HUES6 (cell line): Measurements from ENCODE around the gene LINC01488.
A peak's percentile ranks its signal among the peaks of the same experiment; 100 is the strongest.

Experiments used
- H3K27ac ChIP-seq: 2 replicates; pipeline ENCODE4 v1.7.0; 2013; ENCODE audit warnings: low read depth, mild to moderate bottlenecking, low read length, inconsistent platforms
- H3K27me3 ChIP-seq: 2 replicates; pipeline ENCODE4 v1.6.1; 2013; ENCODE audit warnings: low read length; ENCODE audit not compliant: control insufficient read depth, insufficient read depth
- H3K36me3 ChIP-seq: 2 replicates; pipeline ENCODE4 v1.6.1; 2013; ENCODE audit warnings: low read length; ENCODE audit not compliant: control insufficient read depth, insufficient read depth
- H3K4me1 ChIP-seq: 2 replicates; pipeline ENCODE4 v1.6.1; 2013; ENCODE audit warnings: low read length; ENCODE audit not compliant: control insufficient read depth, insufficient read depth
- H3K4me3 ChIP-seq: 2 replicates; pipeline ENCODE4 v1.5.1; 2013; ENCODE audit warnings: low read depth, low read length
- H3K9ac ChIP-seq: one replicate; pipeline ENCODE4 v1.6.1; 2013; ENCODE audit warnings: mild to moderate bottlenecking, low read length
- H3K9me3 ChIP-seq: 2 replicates; pipeline ENCODE4 v1.6.1; 2013; ENCODE audit warnings: low read depth, low read length; ENCODE audit not compliant: control insufficient read depth, insufficient read depth

LINC01488 gene

GRCh38 chr11:69474736-69475135 lies 6.7 kb upstream of the LINC01488 start:
- no peaks in the 10 kb centered on the region for H3K36me3 ChIP-seq
- peaks cover 25% of the 10 kb centered on the region for H3K4me1 ChIP-seq
- no peak overlapping the region for H3K4me3 ChIP-seq
- no peak overlapping the region for H3K27ac ChIP-seq
- H3K27me3 ChIP-seq, result peaks cover 32% of the 10 kb centered on the region
- H3K9me3 ChIP-seq, result peaks cover 17% of the 10 kb centered on the region
- no peak overlapping the region for H3K9ac ChIP-seq

DNA sequence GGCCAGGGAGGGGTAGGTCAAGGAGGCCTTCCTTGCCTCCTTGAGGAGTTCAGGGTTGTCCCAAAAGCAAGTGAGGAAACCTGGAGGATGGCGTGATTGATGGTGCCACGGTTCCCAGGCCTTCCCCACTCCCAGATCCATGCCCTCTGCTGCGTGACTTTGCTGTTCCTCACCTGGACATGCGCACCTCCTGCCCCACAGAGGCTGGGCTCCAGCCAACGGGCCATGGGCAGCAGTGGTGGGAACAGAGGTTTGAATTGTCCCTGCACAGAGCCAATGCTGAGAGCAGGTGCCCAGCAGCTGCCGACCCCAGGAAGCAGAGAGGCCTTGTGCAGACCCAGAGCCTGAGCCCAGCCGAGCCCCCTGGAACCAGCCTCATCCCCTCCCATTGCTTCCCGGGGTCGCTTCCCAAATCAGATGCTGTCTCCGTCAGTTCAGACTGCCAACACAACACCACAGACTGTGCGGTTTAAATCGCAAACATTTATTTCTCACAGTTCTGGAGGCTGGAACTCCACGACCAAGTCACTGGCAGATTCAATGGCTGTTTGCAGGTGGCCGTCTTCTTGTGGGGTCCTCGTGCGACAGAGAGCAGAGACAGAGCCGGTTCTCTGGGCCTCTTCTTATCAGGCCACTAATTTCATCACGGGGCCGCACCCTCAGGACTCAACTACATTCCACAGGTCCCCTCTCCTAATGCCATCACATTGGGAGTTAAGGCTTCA lies 6.2 kb upstream of the LINC01488 start:
- peaks cover 32% of the 10 kb centered on the region for H3K27me3 ChIP-seq
- no peak overlapping the region for H3K4me3 ChIP-seq
- H3K9ac ChIP-seq, result no peak overlapping the region
- H3K36me3 ChIP-seq, result no peaks in the 10 kb centered on the region
- no peak overlapping the region for H3K27ac ChIP-seq
- H3K4me1 ChIP-seq, result peaks cover 25% of the 10 kb centered on the region
- peaks cover 17% of the 10 kb centered on the region for H3K9me3 ChIP-seq

GRCh38 chr11:69475866-69476471 lies 5.5 kb upstream of the LINC01488 start:
- Histone ChIP-seq H3K9me3 (peaks cover 17% of the 10 kb centered on the region), H3K27me3 (peaks cover 32% of the 10 kb centered on the region), H3K4me1 (peaks cover 25% of the 10 kb centered on the region), H3K27ac (no peak overlapping the region), H3K9ac (no peak overlapping the region), H3K36me3 (no peaks in the 10 kb centered on the region), H3K4me3 (no peak overlapping the region)

DNA sequence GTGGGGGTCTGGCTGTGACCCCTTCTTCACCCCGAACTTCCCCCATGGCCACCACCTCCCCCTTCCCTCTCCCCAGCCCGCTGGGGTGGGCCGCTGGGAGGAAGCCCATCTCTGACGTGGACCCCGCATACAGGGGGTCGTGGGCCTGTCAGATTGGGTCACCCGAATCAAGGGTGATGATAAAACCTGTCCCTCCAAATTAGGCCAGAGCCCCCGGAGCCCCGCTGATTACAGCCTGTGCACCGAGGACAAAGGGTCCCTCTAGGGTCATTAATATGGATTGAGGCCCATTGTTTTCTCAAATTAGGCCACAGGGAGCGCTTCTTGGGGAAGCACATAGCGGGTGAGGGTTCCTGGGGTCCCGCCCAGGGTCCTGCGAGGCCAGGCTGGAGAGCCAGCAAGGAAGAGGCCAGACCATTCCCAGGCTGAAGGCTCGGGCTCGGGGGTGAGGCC lies 4.9 kb upstream of the LINC01488 start:
- peaks cover 22% of the 10 kb centered on the region for H3K4me1 ChIP-seq

DNA sequence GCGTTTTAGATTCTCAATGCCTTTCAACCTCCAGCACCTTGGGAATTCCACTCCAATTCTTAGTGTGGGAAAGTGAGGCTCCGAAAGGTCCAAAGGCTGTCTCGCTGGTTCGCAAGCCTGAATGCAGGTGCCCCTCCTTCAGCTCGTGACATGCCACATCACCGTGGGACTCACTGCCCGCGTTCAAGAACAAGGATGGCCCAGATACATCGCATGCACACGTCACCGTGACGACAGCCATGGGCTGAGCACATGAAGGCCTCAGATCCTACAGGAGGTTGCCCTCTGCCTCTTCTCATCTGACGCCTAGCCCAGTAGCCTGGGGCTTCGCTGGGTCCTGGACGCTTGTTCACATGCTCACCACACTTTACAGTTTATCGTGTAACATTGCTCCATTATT lies 4.4 kb upstream of the LINC01488 start:
- H3K9me3 ChIP-seq, result peaks cover 20% of the 10 kb centered on the region
- H3K27me3 ChIP-seq, result peaks cover 32% of the 10 kb centered on the region
- H3K9ac ChIP-seq, result no peak overlapping the region
- no peak overlapping the region for H3K27ac ChIP-seq
- H3K4me1 ChIP-seq, result peaks cover 19% of the 10 kb centered on the region
- no peaks in the 10 kb centered on the region for H3K36me3 ChIP-seq
- no peak overlapping the region for H3K4me3 ChIP-seq

More for the DNA sequence above, 4.9 kb upstream of the LINC01488 start:
- H3K4me3 ChIP-seq, result no peak overlapping the region
- no peak overlapping the region for H3K9ac ChIP-seq
- peaks cover 17% of the 10 kb centered on the region for H3K9me3 ChIP-seq
- H3K27ac ChIP-seq, result no peak overlapping the region
- no peaks in the 10 kb centered on the region for H3K36me3 ChIP-seq
- peaks cover 32% of the 10 kb centered on the region for H3K27me3 ChIP-seq

- no peaks in the 10 kb centered on the region for H3K36me3 ChIP-seq
- H3K9ac ChIP-seq, result no peak overlapping the region
- peaks cover 24% of the 10 kb centered on the region for H3K27me3 ChIP-seq
- H3K4me3 ChIP-seq, result no peak overlapping the region
- H3K27ac ChIP-seq, result no peak overlapping the region
- H3K4me1 ChIP-seq, result peaks cover 33% of the 10 kb centered on the region
- H3K9me3 ChIP-seq, result peaks cover 6% of the 10 kb centered on the region; the same call in 1 of the 2 replicates
Observed at GRCh38 chr11:69479591-69480271, 1.7 kb upstream of the LINC01488 start.

- Histone ChIP-seq H3K27ac (no peak overlapping the region), H3K9ac (no peak overlapping the region), H3K4me3 (no peak overlapping the region), H3K4me1 (peaks cover 42% of the 10 kb centered on the region), H3K36me3 (no peaks in the 10 kb centered on the region), H3K9me3 (peaks cover 6% of the 10 kb centered on the region; the same call in 1 of the 2 replicates), H3K27me3 (peaks cover 17% of the 10 kb centered on the region)
Observed at GRCh38 chr11:69480547-69481392, 693 bp upstream of the LINC01488 start.

GRCh38 chr11:69482322-69482721 lies 859 bp downstream of the LINC01488 start:
- Histone ChIP-seq H3K4me3 (no peak overlapping the region), H3K9me3 (peaks cover 6% of the 10 kb centered on the region; the same call in 1 of the 2 replicates), H3K9ac (no peak overlapping the region), H3K27ac (no peak overlapping the region), H3K36me3 (no peaks in the 10 kb centered on the region), H3K4me1 (peaks cover 37% of the 10 kb centered on the region; the same call in 1 of the 2 replicates), H3K27me3 (peaks cover 9% of the 10 kb centered on the region; the same call in 1 of the 2 replicates)

DNA sequence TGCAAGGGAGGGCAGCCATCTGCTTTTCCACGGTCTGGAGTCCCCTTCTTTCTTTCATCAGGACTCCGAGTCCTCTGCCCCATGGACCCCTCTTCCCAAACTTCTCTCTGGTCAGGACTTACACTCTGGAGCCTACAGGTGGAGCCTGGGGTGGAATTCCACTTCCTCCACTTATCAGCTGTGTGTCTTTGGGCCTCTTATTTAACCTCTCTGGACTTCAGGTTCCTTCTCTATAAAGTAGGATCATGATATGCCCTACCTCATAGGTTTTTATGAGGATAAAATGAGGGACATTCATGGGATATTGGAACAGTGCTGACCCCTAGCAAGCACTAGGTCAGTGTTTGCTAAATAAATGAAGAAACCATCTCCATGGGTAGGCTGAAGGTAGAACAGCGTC lies 1.7 kb downstream of the LINC01488 start:
- peaks cover 37% of the 10 kb centered on the region; the same call in 1 of the 2 replicates for H3K4me1 ChIP-seq
- H3K9me3 ChIP-seq, result peaks cover 6% of the 10 kb centered on the region; the same call in 1 of the 2 replicates
- H3K4me3 ChIP-seq, result no peak overlapping the region
- H3K27me3 ChIP-seq, result 0 out of 2 replicates have a peak, but pooled peaks cover under 1% of the 10 kb centered on the region
- no peak overlapping the region for H3K9ac ChIP-seq
- H3K36me3 ChIP-seq, result no peaks in the 10 kb centered on the region
- no peak overlapping the region for H3K27ac ChIP-seq

- peaks cover 6% of the 10 kb centered on the region; the same call in 1 of the 2 replicates for H3K9me3 ChIP-seq
- H3K9ac ChIP-seq, result peak overlapping the region; percentile 42
- H3K27ac ChIP-seq, result no peak overlapping the region
- H3K4me1 ChIP-seq, result peaks cover 37% of the 10 kb centered on the region; the same call in 1 of the 2 replicates
- no peaks in the 10 kb centered on the region for H3K36me3 ChIP-seq
- H3K27me3 ChIP-seq, result no peaks in the 10 kb centered on the region
- no peak overlapping the region for H3K4me3 ChIP-seq
Observed at GRCh38 chr11:69483691-69484426, 2.4 kb downstream of the LINC01488 start.
